ENCODE data around the gene AK9.
"Not testable (repeated sequence)": the region's sequence is repeated elsewhere in the genome, so short reads cannot be mapped to it uniquely, and the experiment has no call there.

Gene AK9

DNA sequence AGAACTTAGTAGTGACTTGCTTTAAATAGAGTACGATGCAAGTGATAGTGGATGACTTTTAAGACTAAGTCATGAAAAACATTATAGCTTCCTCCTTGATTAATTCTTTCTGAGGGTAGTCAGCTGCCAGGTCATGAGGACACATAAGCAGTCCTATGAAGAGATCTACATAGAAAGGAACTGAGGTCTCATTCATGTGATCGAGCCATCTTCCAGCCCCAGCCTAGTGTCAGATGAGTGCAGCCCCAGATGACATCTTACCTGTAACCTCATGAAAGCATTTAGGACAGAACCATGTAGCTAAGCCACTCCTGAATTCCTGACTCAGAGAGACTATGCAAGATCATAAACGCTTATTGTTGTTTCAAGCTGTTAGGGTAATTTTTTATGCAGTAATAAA, 67.7 kb downstream of the AK9 start:
- no peak for DNase-seq (ENCODE audit: low read depth)

DNA sequence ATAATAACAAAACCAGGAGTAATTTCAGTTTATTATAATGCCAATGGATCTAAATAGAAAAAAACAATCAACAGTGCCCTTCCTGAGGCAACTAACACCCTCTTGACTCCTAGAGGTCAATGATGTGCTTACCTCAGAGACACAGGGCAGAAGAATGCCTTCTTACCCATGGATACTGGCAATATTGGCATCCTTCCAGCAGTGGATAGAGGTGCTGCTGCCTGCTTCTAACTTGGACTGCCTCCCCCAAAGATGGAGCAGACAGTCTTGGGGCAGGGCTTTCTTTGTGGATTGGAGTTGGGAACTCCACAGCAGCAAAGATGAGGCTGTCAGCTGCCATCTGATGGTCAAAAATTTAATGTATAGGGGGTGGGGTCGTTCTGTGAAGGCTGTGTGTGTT, 78.7 kb downstream of the AK9 start:
- DNase-seq (ENCODE audit: low read depth): no peak

DNA sequence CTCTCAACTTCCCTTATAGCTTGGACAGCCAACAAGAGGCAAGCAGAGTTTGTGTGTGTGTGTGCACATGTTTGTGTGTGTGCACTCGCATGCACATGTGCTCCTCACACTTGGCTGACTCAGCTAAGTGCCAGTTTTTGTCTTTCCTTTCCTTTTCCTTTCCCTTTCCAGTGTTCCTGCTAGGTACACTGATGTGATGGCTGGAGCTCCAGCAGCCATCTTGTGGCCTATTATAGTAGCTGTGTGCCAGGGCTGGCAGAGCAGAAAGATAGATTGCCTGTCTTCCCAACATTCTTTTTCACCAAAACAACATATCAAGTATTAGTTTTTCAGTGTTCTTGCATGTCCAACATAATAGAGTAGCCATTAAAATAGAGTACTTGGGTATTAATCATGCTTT, 79.5 kb downstream of the AK9 start:
- no peak for DNase-seq (ENCODE audit: low read depth)

DNA sequence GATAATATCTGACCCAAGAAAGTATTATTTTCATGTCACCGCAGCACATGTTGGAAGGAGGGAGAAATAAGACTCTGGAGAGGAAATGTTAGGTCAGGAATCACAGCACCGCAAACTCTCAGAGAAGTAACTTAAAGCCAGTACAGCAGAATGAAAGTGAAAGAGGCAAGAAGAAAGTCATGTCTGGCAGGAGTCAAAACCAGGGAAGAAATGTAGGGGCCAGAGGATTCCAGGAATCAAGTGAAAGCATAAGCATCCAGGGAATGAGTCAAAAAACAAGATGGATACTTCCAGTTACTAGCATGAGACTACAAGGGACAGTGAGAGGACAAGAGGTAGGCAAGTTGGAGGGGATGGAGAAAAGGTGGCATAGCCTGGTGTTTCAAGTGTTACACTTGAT, 80.4 kb downstream of the AK9 start:
- DNase-seq (ENCODE audit: low read depth): no peak

DNA sequence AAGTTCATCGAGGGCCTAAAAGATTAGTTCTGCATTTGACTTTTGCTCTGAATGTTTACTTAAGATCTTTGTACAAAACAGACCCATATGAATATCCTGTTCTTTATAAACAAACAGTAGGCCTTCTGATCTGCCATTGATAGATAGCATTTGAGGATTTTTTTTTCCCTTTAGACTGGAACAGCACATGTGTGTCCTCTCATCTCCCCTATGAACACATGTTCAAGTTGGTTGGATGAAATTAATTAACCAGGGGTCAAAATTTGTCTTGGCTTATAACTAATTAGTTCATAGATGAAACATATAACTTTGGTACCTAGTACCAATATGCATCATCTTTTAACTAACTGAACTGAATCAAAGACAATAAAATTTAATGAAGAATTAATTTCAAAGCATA, 81.3 kb downstream of the AK9 start:
- DNase-seq (ENCODE audit: low read depth): no peak

DNA sequence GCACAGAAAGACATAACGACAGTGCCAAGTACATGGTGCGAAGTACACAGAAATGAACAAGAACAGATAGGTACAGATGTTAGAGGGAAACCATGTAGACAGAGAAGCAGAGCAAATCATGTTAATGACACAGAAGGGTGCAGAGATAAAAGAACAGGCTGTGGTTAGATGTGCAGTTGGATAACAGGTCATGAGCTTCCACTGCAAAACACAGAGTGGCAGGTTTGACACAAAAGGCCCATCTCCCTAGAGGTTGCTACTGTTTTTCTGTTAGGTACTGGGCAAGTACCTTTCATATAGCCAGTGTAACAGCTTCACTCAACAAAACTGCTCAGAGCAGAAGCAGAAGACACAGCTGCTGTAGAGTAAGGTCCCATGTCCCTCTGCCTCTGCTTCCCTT, 84.6 kb downstream of the AK9 start:
- no peak for DNase-seq (ENCODE audit: low read depth)

DNA sequence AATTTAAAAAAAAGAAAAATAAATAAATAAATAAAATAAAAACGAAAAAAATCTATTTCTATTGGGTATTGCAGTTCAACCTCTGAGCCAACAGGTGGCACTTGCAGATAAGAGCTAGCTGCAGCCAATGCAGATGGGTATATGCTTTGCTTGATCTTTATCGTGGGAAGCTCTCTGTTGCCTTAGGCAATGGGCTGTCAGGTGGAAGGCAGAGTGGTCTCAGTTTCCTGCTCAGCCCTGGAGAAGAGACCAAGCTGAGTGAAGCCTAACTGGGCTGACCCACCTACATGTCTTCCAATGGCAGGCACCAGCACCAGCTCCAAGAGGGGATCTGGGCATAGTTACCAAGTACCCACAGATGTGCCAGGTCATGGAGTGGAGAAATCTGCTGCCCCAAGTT, 95.0 kb downstream of the AK9 start:
- peak; percentile 3 for DNase-seq (ENCODE audit: low read depth)

DNA sequence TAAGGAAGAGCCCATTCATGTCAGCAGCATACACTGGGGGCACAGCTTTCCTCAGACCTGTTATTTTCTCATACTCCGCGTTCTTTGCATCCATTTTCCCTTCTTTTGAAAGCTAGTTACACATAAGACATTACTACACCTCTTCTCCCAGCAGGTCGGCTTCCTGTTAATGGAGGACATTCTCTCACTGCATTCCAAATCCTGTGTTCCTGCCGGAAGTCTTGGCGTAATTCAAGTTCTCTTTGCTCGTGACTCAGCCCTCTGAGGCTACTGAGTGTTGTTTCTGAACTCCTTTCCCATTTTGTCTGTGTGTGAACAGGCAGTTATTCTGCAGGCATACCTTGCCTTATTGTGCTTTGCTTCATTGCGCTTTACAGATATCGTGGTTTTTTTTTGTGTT, 110.5 kb downstream of the AK9 start:
- DNase-seq (ENCODE audit: low read depth): no peak

DNA sequence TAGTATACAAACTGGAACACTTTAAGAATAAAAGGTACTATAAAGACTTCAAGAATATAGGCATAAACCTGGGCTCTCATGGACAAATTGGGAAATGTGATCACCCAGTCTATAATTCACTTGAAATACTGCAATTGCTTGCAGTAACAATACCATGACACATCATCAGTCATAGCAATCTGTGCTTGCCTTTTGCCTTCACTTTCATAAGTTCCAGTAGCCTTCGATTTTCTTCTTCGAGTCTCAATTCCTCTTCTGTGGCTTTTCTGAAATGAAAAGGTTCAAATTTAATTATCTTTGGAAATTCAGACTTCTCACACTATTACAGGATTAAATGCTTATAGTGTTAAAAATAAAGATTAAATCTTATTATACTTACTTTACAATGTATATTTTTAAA, 111.6 kb downstream of the AK9 start:
- no peak for DNase-seq (ENCODE audit: low read depth)

DNA sequence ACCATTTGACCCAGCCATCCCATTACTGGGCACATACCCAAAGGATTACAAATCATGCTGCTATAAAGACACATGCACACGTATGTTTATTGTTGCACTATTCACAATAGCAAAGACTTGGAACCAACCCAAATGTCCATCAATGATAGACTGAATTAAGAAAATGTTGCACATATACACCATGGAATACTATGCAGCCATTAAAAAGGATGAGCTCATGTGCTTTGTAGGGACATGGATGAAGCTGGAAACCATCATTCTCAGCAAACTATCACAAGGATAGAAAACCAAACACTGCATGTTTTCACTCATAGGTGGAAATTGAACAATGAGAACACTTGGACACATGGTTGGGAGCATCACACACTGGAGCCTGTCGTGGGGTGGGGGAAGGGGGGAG, 121.1 kb downstream of the AK9 start:
- DNase-seq (ENCODE audit: low read depth): not testable (repeated sequence)

DNA sequence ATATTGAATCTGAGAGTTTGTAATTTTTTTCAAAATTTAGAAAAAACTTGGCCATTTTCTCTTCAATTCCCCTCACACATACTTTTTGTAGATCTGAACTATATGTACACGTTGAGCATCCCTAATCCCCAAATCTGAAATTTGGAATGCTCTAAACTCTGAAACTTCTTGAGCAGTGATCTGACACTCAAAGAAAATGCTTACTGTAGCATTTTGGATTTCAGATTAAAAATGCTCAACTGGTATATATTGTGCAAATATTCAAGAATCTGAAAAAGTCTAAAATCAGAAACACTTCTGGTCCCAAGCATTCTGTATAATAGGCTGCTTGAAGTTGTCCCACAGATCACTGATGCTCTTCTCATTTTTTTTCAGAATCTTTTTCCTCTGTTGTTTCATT, 129.2 kb downstream of the AK9 start:
- no peak for DNase-seq (ENCODE audit: low read depth)

DNA sequence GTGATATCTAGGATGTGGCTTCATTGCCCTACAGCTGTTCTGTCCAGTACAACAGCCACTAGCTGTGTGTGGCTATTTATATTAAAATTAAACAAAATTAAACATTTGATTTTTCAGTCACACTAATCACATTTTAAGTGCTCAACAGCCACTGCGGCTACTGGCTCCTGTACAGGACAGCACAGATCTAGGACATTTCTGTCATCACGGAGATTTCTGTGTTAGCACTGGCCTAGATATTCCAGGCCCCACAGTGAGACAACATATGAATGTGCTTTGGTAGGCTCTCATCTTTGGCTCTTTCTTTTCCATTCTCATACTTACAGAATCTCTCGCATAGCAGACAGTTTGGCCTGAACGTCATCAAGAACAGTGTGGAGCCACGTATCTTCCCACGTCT, 159.6 kb downstream of the AK9 start:
- DNase-seq (ENCODE audit: low read depth): no peak

DNA sequence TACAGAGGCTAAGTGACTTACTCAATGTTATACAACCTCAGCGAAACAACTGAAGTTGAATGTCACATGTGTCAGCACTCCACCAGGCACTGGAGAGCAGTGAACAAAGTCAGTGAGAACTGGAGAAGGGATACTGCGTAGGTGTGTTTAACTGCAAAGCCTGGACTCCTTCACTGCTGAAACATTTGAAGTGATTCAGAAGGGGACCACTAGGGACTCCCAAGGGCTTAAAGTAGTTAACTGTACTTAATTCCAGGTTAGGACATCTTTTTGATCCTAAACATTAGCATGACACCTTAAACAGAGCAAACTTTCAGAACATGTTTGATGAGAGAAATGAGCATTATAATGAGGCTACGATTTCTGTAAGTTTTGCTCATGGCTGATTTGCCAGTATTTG, 163.0 kb downstream of the AK9 start:
- no peak for DNase-seq (ENCODE audit: low read depth)

DNA sequence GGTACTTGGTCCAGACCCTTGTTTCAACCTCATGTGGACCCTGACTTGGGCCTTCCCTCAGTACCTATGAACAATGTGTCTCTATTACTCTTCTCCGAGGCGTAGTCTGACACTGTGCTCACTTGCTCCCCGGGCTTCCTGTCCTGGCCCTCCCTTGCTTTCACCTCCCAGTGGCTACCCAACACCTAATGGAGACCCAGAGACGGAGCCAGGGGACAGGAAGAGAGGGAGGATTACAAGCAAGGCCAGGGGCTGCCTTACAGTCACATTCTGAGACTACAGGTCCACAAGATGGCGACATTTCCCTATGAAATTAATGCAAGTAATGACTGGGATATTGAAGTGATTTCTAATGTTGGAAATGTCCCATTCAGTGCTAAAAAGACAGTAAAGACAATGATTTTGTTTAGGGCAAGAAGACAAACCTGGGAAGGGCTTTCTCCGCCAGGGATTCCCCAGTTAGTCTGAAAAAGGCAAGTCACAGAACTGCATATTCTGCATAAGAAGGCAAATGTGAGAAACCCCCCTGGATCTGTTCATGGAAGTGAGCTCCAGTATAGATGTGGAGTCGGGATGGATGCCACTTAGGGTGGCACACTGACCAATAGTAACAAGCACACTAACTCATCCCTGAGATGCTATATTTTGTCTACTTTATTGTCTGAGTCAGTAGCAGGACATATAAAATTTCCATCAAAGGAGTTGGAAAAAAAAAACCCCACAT, 163.9 kb downstream of the AK9 start:
- no peak for DNase-seq (ENCODE audit: low read depth)

DNA sequence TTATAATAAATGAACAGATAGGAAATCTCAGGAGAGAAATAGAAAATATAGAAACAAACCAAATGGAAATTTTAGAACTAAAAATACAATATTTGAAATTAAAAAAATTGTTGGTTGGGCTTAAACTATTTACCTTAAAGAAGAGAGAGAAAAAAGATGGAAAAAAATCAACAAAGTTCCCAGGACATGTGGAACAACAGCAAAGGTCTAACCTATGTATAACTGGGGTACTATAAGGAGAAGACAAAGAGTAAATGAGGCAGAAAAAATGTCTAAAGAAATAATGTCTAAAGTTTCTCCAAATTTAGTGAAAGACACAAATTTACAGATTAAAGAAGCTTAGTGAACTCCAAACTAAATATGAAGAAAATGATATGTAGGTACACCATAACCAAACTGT, 166.9 kb downstream of the AK9 start:
- DNase-seq (ENCODE audit: low read depth): no peak

DNA sequence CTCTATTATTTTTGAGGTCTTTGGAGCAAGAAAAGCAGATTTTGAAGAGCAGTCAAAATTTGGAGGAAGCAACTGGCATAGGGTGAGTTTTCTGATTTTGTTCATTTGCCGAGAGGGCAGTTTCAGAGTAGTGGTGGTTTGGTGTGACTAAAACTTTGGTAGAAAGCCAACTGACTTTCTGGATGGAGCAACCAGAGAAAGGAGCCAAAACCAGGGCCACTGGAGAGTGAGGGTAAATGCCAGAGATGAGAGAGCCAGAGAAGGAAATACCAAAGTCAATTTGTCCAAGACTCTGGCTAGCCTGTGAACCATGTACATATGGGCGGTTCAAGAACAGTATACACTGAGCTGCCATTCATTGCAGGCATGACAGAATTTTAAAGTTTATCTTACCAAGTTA, 167.5 kb downstream of the AK9 start:
- DNase-seq (ENCODE audit: low read depth): peak; percentile 58

DNA sequence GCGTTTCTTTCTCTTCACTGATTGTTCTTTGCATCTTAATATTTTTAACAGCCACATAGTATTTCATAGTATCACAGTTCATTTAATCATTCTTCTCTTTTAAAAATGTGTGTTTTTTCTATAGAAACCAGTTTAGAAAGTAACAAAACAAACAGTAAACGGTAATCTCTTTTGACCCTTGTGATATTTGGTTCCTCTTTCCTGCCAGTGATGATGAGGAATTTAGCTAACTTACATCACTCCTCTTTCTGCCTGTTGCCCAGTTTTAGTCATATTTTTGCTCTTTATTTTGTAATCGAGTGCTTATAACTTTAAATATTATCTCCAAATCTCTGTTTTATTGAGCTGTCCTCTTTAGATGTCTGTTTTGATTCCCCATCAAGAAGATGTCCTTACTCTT, 169.9 kb downstream of the AK9 start:
- DNase-seq (ENCODE audit: low read depth): no peak

DNA sequence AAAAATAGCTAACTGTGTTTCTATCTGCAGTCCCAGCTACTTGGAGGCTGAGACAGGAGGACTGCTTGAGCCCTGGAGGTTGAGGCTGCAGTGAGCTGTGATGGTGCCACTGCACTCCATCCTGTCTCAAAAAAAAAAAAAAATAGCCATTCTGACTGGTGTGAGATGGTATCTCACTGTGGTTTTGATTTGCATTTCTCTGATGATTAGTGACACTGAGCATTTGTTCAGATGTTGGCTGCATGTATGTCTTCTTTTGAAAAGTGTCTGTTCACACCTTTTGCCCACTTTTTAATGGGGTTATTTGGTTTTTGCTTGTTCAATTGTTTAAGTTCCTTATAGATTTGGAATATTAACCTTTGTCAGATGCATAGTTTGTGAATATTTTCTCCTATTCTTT, 171.4 kb downstream of the AK9 start:
- not testable (repeated sequence) for DNase-seq (ENCODE audit: low read depth)

DNA sequence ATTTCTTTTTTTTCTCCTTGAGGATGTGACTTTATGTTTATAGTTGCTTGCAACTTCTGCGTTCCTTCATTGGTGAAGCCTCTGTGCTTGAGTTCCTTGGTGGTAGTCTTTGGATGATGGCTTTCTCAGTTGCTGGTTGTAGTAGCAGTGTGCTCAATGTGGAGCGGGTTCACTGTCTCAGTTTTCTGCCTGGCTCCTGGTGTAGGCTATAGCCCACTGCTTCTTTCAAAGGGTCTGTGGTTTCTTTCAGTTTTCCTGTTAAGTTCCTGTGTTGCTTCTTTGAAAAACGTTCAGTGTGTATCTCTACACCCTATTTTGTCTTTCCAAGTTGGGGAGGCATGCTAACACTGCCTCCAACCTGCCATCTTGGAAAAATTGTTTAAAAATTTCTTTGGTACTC, 174.1 kb downstream of the AK9 start:
- no peak for DNase-seq (ENCODE audit: low read depth)

DNA sequence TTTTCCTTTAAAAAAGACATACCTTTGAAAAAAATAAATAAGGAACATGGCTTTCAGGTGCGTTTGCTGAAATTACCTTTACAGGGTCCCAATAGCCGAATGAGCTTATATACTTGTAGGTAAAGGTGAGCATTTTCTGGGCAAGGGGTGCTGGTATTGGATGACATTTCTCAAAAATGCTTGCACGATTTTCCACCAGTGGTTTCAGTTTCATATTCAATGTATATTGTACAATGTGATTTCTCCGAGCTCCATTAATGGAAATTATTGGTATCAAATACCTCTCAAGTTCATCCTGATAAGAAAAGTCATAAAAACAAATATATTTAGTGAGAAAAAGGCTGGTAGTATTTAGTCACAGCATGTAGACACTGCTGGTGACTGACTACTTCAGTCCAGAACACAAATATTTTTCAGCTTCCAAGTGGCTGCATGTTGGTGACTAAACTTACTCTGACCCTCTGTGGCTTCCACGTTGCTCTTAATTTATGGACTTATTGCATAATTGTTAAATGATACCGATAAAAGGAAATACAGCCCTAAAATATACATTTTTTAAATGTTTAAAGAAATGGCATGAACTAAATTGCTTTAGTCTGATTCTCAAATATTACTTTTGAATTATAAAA, 175.1 kb downstream of the AK9 start:
- DNase-seq (ENCODE audit: low read depth): no peak

DNA sequence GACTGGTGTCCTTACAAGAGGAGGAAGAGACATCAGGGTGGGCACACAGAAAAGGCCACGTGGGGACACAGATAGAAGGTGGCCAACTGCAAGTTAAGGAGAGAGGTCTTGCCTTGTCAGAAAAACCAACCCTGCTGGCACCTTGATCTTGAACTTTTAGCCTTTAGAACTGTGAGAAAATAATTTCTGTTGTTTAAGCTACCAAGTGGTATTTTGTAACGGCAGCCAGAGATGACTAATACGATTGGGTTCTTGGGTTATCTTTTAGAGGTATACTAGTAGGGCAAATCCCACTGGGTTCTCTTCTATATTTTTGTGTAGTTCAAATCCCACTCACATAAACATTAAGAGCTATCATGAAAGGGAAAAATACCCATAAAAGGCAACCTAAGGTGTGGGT, 176.1 kb downstream of the AK9 start:
- no peak for DNase-seq (ENCODE audit: low read depth)

DNA sequence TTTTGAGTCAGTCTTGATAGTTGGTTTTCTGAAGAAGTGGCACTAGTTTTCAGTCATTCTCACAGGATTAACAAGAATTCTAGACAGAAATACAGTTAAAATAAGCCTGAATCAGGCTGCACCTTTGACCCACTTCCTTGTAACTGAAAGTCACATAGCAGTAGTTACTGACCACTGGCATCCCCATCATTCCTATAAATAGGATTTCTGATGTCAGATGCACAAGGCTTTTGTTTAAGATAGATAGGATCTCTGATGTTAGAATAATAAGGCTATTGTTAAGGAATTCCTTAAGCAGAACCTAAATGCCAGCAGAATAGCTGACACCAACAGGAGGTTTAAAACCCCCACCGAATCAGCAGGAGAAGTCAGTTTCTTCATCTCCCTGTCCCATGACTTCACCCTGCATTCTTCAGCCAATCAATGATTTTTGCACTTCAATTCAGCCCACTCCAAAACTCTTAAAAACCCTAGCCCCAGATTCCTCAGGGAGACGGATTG, 177.4 kb downstream of the AK9 start:
- DNase-seq (ENCODE audit: low read depth): no peak

DNA sequence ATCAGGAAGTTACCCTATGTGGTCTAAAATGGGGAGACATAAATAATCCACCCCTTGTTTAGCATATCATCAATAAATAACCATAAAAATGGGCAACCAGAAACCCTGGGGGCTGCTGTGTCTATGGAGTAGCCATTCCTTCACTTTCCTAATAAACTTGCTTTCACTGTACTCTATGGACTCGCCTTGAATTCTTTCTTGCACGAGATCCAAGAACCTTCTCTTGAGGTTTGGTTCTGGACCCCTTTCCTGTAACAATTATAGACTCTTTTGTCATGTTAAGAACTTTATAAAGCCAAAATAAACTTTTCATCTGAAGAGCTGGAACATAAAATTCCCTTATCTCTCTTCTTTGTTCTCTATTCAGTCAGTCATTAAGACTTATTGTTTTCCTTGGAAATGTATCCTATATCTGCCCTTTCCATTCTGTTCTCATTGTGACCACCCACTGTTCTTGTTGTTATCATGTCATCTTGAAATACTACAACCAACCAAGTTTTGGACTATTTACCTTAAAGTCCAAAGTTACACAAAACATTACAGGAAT, 178.7 kb downstream of the AK9 start:
- no peak for DNase-seq (ENCODE audit: low read depth)

DNA sequence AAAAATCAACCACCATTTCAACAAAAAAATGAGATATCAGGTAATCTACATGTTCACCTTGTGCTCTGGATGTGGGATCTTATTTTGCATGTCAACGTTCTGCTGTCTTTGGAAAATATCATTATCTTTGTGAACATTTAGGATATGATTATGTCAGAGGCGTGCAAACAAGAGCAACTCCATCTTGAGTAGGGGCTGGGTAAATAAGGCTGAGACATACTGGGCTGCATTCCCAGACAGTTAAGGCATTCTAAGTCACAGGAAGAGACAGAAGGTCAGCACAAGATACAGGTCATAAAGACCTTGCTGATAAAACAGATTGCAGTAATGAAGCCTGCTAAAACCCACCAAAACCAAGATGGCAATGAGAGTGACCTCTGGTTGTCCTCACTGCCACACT, 179.2 kb downstream of the AK9 start:
- no peak for DNase-seq (ENCODE audit: low read depth)

Measured in GM04504 (cell line).